HUES64 (cell line): ENCODE measurements around the gene SLC46A2.
A peak's percentile ranks its signal among the peaks of the same experiment; 100 is the strongest.

Experiments used
- H3K27ac ChIP-seq: 2 replicates; pipeline ENCODE4 v1.7.0; 2013; ENCODE audit warnings: low read depth, low read length, inconsistent platforms
- H3K27me3 ChIP-seq: 2 replicates; pipeline ENCODE4 v1.6.1; 2013; ENCODE audit warnings: mild to moderate bottlenecking, low read length; ENCODE audit not compliant: insufficient read depth
- H3K36me3 ChIP-seq: 2 replicates; pipeline ENCODE4 v1.6.1; 2013; ENCODE audit warnings: mild to moderate bottlenecking, low read length; ENCODE audit not compliant: insufficient read depth
- H3K4me1 ChIP-seq: 2 replicates; pipeline ENCODE4 v1.6.1; 2013; ENCODE audit warnings: mild to moderate bottlenecking, low read length, moderate library complexity; ENCODE audit not compliant: insufficient read depth
- H3K4me3 ChIP-seq: 2 replicates; pipeline ENCODE4 v1.5.1; 2013; ENCODE audit warnings: mild to moderate bottlenecking, low read length, moderate library complexity
- H3K9ac ChIP-seq: 2 replicates; pipeline ENCODE4 v1.6.1; 2013; ENCODE audit warnings: mild to moderate bottlenecking, low read depth, low read length
- H3K9me3 ChIP-seq: 2 replicates; pipeline ENCODE4 v1.6.1; 2013; ENCODE audit warnings: low read depth, low read length; ENCODE audit not compliant: insufficient read depth
- WGBS: fragments of 150-250, 120-280 bp; methylation state at CpG from one replicate; pipeline ENCODE4 v1.1.7; 2013; ENCODE audit warnings: missing lambda C conversion rate; 5-methylcytosine and 5-hydroxymethylcytosine counted together

SLC46A2 gene

GRCh38 chr9:112846528-112847488 lies 43.9 kb downstream of the SLC46A2 start:
- Histone ChIP-seq H3K36me3 (peaks cover 6% of the 10 kb centered on the region; the same call in 1 of the 2 replicates), H3K4me3 (no peak overlapping the region), H3K9ac (no peak overlapping the region), H3K4me1 (peaks cover 17% of the 10 kb centered on the region), H3K27me3 (no peaks in the 10 kb centered on the region), H3K9me3 (no peaks in the 10 kb centered on the region), H3K27ac (no peak overlapping the region; the same call in 1 of the 2 replicates)
- WGBS: 89% methylated on average over 13 of the region's 14 CpGs

GRCh38 chr9:112844771-112845542 lies 45.7 kb downstream of the SLC46A2 start:
- Histone ChIP-seq H3K36me3 (peaks cover 6% of the 10 kb centered on the region), H3K9me3 (no peaks in the 10 kb centered on the region), H3K9ac (no peak overlapping the region)

GRCh38 chr9:112842555-112842954 lies 48.1 kb downstream of the SLC46A2 start:
- peaks cover 12% of the 10 kb centered on the region for H3K4me1 ChIP-seq
- no peaks in the 10 kb centered on the region for H3K27me3 ChIP-seq
- no peaks in the 10 kb centered on the region for H3K9me3 ChIP-seq
- no peak overlapping the region for H3K4me3 ChIP-seq
- 90% methylated on average over 4 of the region's 4 CpGs for WGBS
- peaks cover 26% of the 10 kb centered on the region for H3K36me3 ChIP-seq
- H3K9ac ChIP-seq: no peak overlapping the region
- H3K27ac ChIP-seq: no peak overlapping the region

More at GRCh38 chr9:112844771-112845542, 45.7 kb downstream of the SLC46A2 start:
- Histone ChIP-seq H3K27ac (no peak overlapping the region), H3K4me1 (peaks cover 17% of the 10 kb centered on the region), H3K27me3 (no peaks in the 10 kb centered on the region), H3K4me3 (no peak overlapping the region)
- WGBS: 40% methylated on average over 15 of the region's 15 CpGs

- Histone ChIP-seq H3K4me3 (no peak overlapping the region), H3K9ac (no peak overlapping the region), H3K27ac (no peak overlapping the region), H3K4me1 (peaks cover 6% of the 10 kb centered on the region), H3K9me3 (no peaks in the 10 kb centered on the region), H3K36me3 (peaks cover 36% of the 10 kb centered on the region), H3K27me3 (no peaks in the 10 kb centered on the region)
- WGBS: 89% methylated on average over 2 of the region's 3 CpGs
These were observed 49.4 kb downstream of the SLC46A2 start for GRCh38 chr9:112841261-112841660.

- Histone ChIP-seq H3K9me3 (no peaks in the 10 kb centered on the region), H3K27me3 (no peaks in the 10 kb centered on the region), H3K9ac (no peak overlapping the region), H3K4me1 (0 out of 2 replicates have a peak, but pooled peaks cover 6% of the 10 kb centered on the region), H3K27ac (no peak overlapping the region), H3K36me3 (peaks cover 41% of the 10 kb centered on the region), H3K4me3 (no peak overlapping the region)
- 92% methylated on average over 8 of the region's 8 CpGs for WGBS
These were observed 51.3 kb downstream of the SLC46A2 start for GRCh38 chr9:112839331-112839730.

DNA sequence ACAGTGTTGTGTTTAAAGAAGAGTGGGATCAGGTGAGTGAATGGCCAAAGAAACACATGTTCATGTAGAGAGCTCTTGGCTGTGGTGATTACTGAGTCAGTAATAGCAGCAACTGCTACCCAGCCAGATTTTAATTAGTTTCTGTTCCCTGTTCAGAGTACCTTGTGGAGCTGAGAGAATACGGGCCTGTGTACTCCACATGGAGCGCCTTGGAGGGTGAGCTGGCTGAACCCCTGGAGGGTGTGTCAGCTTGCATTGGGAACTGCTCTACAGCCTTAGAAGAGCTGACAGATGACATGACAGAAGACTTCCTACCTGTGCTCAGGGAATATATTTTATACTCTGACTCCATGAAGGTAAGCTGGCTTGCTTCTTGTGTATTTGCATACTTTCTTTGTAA lies 52.3 kb downstream of the SLC46A2 start:
- no peak overlapping the region for H3K9ac ChIP-seq
- 0 out of 2 replicates have a peak, but pooled peaks cover 6% of the 10 kb centered on the region for H3K4me1 ChIP-seq
- peaks cover 41% of the 10 kb centered on the region for H3K36me3 ChIP-seq
- no peak overlapping the region for H3K4me3 ChIP-seq
- WGBS: 73% methylated on average over 2 of the region's 2 CpGs
- no peak overlapping the region for H3K27ac ChIP-seq
- H3K27me3 ChIP-seq: no peaks in the 10 kb centered on the region
- H3K9me3 ChIP-seq: no peaks in the 10 kb centered on the region

GRCh38 chr9:112836394-112836793 lies 54.3 kb downstream of the SLC46A2 start:
- 82% methylated on average over 3 of the region's 3 CpGs for WGBS
- Histone ChIP-seq H3K9me3 (no peaks in the 10 kb centered on the region), H3K4me3 (no peak overlapping the region), H3K4me1 (0 out of 2 replicates have a peak, but pooled peaks cover 6% of the 10 kb centered on the region), H3K9ac (no peak overlapping the region), H3K27ac (peak overlapping the region; percentile 18; the same call in 1 of the 2 replicates), H3K36me3 (peaks cover 48% of the 10 kb centered on the region), H3K27me3 (no peaks in the 10 kb centered on the region)

- Histone ChIP-seq H3K4me3 (no peak overlapping the region), H3K9me3 (no peaks in the 10 kb centered on the region), H3K4me1 (0 out of 2 replicates have a peak, but pooled peaks cover 6% of the 10 kb centered on the region), H3K9ac (no peak overlapping the region), H3K27me3 (no peaks in the 10 kb centered on the region), H3K36me3 (peaks cover 23% of the 10 kb centered on the region), H3K27ac (no peak overlapping the region)
- WGBS: 94% methylated on average over 4 of the region's 4 CpGs
These were observed 57.6 kb downstream of the SLC46A2 start for GRCh38 chr9:112833081-112833480.

- 95% methylated on average over 3 of the region's 3 CpGs for WGBS
These were observed 58.7 kb downstream of the SLC46A2 start for GRCh38 chr9:112831969-112832368.

DNA sequence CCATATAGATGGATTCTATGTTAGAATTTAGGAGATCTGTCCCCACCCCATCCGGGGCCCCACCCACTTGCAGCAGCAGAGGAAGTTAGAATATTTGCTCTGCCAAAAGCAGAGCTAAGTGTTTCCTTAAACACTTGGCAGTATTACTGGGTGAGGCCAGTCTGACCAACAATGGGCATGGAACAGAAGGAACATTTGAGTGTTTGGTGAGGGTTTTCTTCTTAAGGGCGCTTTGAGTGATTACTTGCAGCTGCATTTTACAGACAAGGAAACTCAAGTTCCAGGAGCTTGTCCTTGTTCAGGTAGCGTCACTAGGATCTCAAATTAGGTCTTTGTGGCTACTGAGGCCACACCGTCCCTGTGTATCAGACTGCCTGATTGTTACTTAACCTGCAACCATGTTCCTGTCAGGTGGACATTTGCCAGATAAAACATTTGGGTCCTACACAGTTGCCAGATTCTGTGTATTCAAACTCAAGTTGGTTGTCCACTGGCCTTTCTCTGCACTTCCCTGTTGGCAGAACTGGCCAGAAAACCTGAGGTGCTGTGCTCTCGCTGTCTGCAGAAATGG lies 59.3 kb downstream of the SLC46A2 start:
- Histone ChIP-seq H3K9ac (no peak overlapping the region), H3K4me1 (0 out of 2 replicates have a peak, but pooled peaks cover 6% of the 10 kb centered on the region), H3K4me3 (no peak overlapping the region), H3K27me3 (no peaks in the 10 kb centered on the region), H3K36me3 (peaks cover 13% of the 10 kb centered on the region), H3K27ac (no peak overlapping the region), H3K9me3 (no peaks in the 10 kb centered on the region)
- 95% methylated on average over 5 of the region's 5 CpGs for WGBS

More at GRCh38 chr9:112831969-112832368, 58.7 kb downstream of the SLC46A2 start:
- H3K4me3 ChIP-seq: no peak overlapping the region
- H3K27ac ChIP-seq: no peak overlapping the region
- no peak overlapping the region for H3K9ac ChIP-seq
- H3K36me3 ChIP-seq: peaks cover 19% of the 10 kb centered on the region
- 0 out of 2 replicates have a peak, but pooled peaks cover 6% of the 10 kb centered on the region for H3K4me1 ChIP-seq
- H3K27me3 ChIP-seq: no peaks in the 10 kb centered on the region
- H3K9me3 ChIP-seq: no peaks in the 10 kb centered on the region
